OCI-M1 (cell line): Measurements from ENCODE around the gene ZNF600.
A peak's percentile ranks its signal among the peaks of the same experiment; 100 is the strongest.
"Not testable (repeated sequence)": the region's sequence is repeated elsewhere in the genome, so short reads cannot be mapped to it uniquely, and the experiment has no call there.

Experiments used
- DNase-seq: peaks from one replicate; lab custom pipeline; 2025; lab: John Stamatoyannopoulos, UW

The ZNF600 gene

GRCh38 chr19:52786464-52787354, at the start of gene ZNF600:
ZNF600 (minus strand) TSS chr19:52786791; CDS start chr19:52778888, 7,903 bp downstream.
- DNase-seq, result peak; percentile 91

GRCh38 chr19:52834289-52834688, 47.7 kb upstream of the ZNF600 start:
- DNase-seq, result not testable (repeated sequence)

- not testable (repeated sequence) for DNase-seq
These were observed 47.0 kb upstream of the ZNF600 start for GRCh38 chr19:52833541-52833940.

- not testable (repeated sequence) for DNase-seq
These were observed 43.3 kb upstream of the ZNF600 start for GRCh38 chr19:52829866-52830265.

GRCh38 chr19:52825765-52826164, 39.2 kb upstream of the ZNF600 start:
- DNase-seq, result no peak

- DNase-seq, result no peak
These were observed 37.1 kb upstream of the ZNF600 start for GRCh38 chr19:52823676-52824075.

- DNase-seq, result peak; percentile 92
These were observed 34.8 kb upstream of the ZNF600 start, which contains the start of gene ZNF28 for GRCh38 chr19:52821204-52821960. ZNF28 (minus strand) TSS chr19:52821633; CDS start chr19:52817958, 3,675 bp downstream.

GRCh38 chr19:52820472-52821203, 34.0 kb upstream of the ZNF600 start:
- DNase-seq, result peak; percentile 19

GRCh38 chr19:52809801-52810200, 23.2 kb upstream of the ZNF600 start:
- DNase-seq, result no peak

- DNase-seq, result not testable (repeated sequence)
These were observed 13.5 kb upstream of the ZNF600 start for GRCh38 chr19:52799950-52800640.

- DNase-seq, result no peak
These were observed 2.8 kb upstream of the ZNF600 start for GRCh38 chr19:52789440-52789839.

- no peak for DNase-seq
These were observed 520 bp downstream of the ZNF600 start for GRCh38 chr19:52786078-52786463.

- no peak for DNase-seq
These were observed 1.1 kb downstream of the ZNF600 start for GRCh38 chr19:52785506-52785905.

GRCh38 chr19:52782864-52783263, 3.7 kb downstream of the ZNF600 start:
- DNase-seq, result not testable (repeated sequence)

GRCh38 chr19:52778811-52779210, 7.8 kb downstream of the ZNF600 start:
- DNase-seq, result peak; percentile 8

- not testable (repeated sequence) for DNase-seq
These were observed 30.1 kb downstream of the ZNF600 start for GRCh38 chr19:52756447-52756846.

- DNase-seq, result peak; percentile 84
These were observed 36.8 kb downstream of the ZNF600 start for GRCh38 chr19:52749780-52750179.

- peak; percentile 24 for DNase-seq
These were observed 38.1 kb downstream of the ZNF600 start for GRCh38 chr19:52748336-52748950.

- not testable (repeated sequence) for DNase-seq
These were observed 40.7 kb downstream of the ZNF600 start for GRCh38 chr19:52745919-52746318.

- DNase-seq, result no peak
These were observed 43.5 kb downstream of the ZNF600 start for GRCh38 chr19:52743091-52743490.

GRCh38 chr19:52742516-52742915, 44.1 kb downstream of the ZNF600 start:
- DNase-seq, result no peak
